ENCODE results near the gene SUN3.
"Not testable (repeated sequence)": the region's sequence is repeated elsewhere in the genome, so short reads cannot be mapped to it uniquely, and the experiment has no call there.

Gene SUN3

GRCh38 chr7:48031111-48031510 is 2.2 kb upstream of the SUN3 start:
- DNase-seq (ENCODE audit: low read depth in 2 of 2): no peak

GRCh38 chr7:48025624-48026023 is 3.3 kb downstream of the SUN3 start:
- no peak for DNase-seq (ENCODE audit: low read depth in 2 of 2)

- no peak for DNase-seq (ENCODE audit: low read depth in 2 of 2)
Observed at GRCh38 chr7:48017674-48018073, 11.2 kb downstream of the SUN3 start.

GRCh38 chr7:48016641-48017040 is 12.3 kb downstream of the SUN3 start:
- no peak for DNase-seq (ENCODE audit: low read depth in 2 of 2)

GRCh38 chr7:48011951-48012350 is 17.0 kb downstream of the SUN3 start:
- no peak for DNase-seq (ENCODE audit: low read depth in 2 of 2)

GRCh38 chr7:48011323-48011722 is 17.6 kb downstream of the SUN3 start:
- DNase-seq (ENCODE audit: low read depth in 2 of 2): no peak

GRCh38 chr7:48009954-48010353 is 19.0 kb downstream of the SUN3 start:
- DNase-seq (ENCODE audit: low read depth in 2 of 2): no peak

- DNase-seq (ENCODE audit: low read depth in 2 of 2): no peak
Observed at GRCh38 chr7:48009257-48009656, 19.6 kb downstream of the SUN3 start.

GRCh38 chr7:48006866-48007265 is 22.0 kb downstream of the SUN3 start:
- no peak for DNase-seq (ENCODE audit: low read depth in 2 of 2)

- no peak for DNase-seq (ENCODE audit: low read depth in 2 of 2)
Observed at GRCh38 chr7:48004638-48005037, 24.3 kb downstream of the SUN3 start.

- DNase-seq (ENCODE audit: low read depth in 2 of 2): no peak
Observed at GRCh38 chr7:48004032-48004431, 24.9 kb downstream of the SUN3 start.

- DNase-seq (ENCODE audit: low read depth in 2 of 2): not testable (repeated sequence)
Observed at GRCh38 chr7:48000164-48000563, 28.7 kb downstream of the SUN3 start.

GRCh38 chr7:47999413-47999812 is 29.5 kb downstream of the SUN3 start:
- no peak for DNase-seq (ENCODE audit: low read depth in 2 of 2)

GRCh38 chr7:47992446-47992845 is 36.5 kb downstream of the SUN3 start:
- no peak for DNase-seq (ENCODE audit: low read depth in 2 of 2)

GRCh38 chr7:47991741-47992311 is 37.1 kb downstream of the SUN3 start:
- DNase-seq (ENCODE audit: low read depth in 2 of 2): peak; percentile 73 to 83

GRCh38 chr7:47991270-47991669 is 37.6 kb downstream of the SUN3 start:
- DNase-seq (ENCODE audit: low read depth in 2 of 2): no peak

GRCh38 chr7:47990592-47990991 is 38.3 kb downstream of the SUN3 start:
- no peak for DNase-seq (ENCODE audit: low read depth in 2 of 2)

GRCh38 chr7:47989607-47990400 is 39.1 kb downstream of the SUN3 start:
- not testable (repeated sequence) for DNase-seq (ENCODE audit: low read depth in 2 of 2)

- no peak for DNase-seq (ENCODE audit: low read depth in 2 of 2)
Observed at GRCh38 chr7:47988496-47989386, 40.2 kb downstream of the SUN3 start.

- no peak for DNase-seq (ENCODE audit: low read depth in 2 of 2)
Observed at GRCh38 chr7:47982610-47983009, 46.3 kb downstream of the SUN3 start.

- not testable (repeated sequence) for DNase-seq (ENCODE audit: low read depth in 2 of 2)
Observed at GRCh38 chr7:47980648-47981047, 48.3 kb downstream of the SUN3 start.

GRCh38 chr7:47979832-47980181 is 49.1 kb downstream of the SUN3 start:
- no peak for DNase-seq (ENCODE audit: low read depth in 2 of 2)

Data from stimulated activated CD4-positive, alpha-beta T cell treated with anti-CD3 and anti-CD28 coated beads, Interleukin-15, amount 100 ng/mL, for 48 hours (primary cell).